Loucy (cell line): Measurements from ENCODE around the gene SDS.

ENCODE experiments used
- CTCF ChIP-seq: fragments of 200-600 bp; sonication (generic); conservative IDR thresholded peaks from 2 replicates; pipeline ENCODE4 v1.5.1; 2014; ENCODE audit warnings: mild to moderate bottlenecking, antibody characterized with exemption, low read length
- EZH2phosphoT487 ChIP-seq: fragments of 200-600 bp; IDR thresholded peaks from 2 replicates; pipeline ENCODE4 v1.6.1; 2018; ENCODE audit warnings: antibody characterized with exemption, mild to moderate bottlenecking, moderate library complexity, borderline replicate concordance

- no peak for TF ChIP-seq EZH2phosphoT487
- TF ChIP-seq CTCF = no peak
These were observed 9.9 kb downstream of the SDS start for GRCh38 chr12:113393749-113394148.
